ENCODE data around the gene KLHL24. TPM values are rescaled to one million over a fixed set of nuclear protein-coding genes. Genes with fewer than 3 reads are reported as not detected.

The KLHL24 gene
- total RNA-seq, 4 donors from 2014 or later, result 68.2 to 159 (median 128) TPM

DNA sequence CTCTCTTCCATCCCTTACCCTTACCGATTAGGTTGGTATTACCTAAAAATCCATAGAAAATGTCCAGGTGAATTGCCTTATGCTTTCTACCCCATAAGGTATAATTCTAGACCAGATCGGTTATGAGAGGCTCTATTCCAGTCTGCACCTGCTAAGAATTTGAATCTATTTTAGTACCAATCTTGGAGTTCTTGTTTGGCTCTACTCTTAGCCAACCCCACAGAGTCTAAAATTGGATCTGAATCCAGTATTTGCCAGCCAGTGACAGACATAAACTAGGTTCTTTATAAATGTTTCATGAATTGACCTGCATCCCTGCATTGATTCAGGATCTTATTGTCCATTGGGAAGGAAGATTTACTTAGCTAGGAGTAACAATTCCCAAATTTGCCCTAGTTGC lies 6.5 kb downstream of the KLHL24 start:
- TF ChIP-seq, protein P1, sequence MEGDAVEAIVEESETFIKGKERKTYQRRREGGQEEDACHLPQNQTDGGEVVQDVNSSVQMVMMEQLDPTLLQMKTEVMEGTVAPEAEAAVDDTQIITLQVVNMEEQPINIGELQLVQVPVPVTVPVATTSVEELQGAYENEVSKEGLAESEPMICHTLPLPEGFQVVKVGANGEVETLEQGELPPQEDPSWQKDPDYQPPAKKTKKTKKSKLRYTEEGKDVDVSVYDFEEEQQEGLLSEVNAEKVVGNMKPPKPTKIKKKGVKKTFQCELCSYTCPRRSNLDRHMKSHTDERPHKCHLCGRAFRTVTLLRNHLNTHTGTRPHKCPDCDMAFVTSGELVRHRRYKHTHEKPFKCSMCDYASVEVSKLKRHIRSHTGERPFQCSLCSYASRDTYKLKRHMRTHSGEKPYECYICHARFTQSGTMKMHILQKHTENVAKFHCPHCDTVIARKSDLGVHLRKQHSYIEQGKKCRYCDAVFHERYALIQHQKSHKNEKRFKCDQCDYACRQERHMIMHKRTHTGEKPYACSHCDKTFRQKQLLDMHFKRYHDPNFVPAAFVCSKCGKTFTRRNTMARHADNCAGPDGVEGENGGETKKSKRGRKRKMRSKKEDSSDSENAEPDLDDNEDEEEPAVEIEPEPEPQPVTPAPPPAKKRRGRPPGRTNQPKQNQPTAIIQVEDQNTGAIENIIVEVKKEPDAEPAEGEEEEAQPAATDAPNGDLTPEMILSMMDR (IDR thresholded peaks at IDR 0.05; ENCODE audit: low read depth), result no peak

DNA sequence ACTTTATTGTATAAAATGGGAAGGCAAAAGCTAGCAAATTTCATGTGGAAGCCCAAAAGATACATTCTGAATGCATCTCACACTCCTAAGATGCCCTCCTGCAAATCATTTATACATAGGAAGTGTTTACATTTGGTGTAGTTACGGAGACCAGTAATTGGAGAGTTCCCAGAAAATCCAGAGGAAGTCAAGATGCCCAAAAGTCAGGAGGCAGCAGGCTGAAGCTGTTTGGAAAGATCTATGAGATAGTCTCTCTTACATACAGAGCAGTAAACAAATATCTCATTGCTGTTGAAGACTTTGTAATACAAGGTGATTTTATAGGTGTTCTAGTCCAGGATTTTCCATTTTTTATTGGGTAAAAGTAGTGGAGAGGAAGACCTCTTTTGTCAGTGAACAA lies 8.8 kb downstream of the KLHL24 start:
- TF ChIP-seq, protein P1 (IDR thresholded peaks at IDR 0.05; ENCODE audit: low read depth), result no peak

DNA sequence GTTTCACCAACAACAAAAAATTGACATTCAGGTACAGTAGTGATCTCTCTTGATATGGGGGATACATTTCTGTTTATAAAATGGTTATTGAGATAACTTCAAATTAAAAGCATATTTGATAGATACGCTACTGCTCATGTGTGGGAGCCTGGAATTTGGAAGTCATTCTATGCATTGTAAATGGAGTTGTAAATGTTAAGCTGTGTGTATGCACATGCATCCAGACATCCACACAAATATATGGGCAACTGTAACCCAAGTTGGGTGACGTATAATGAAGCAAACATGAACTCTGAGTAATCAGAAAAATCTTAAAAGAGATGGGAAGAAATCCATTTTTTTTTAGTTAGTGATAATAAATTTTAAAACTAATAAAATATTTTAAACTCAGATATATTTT lies 9.8 kb downstream of the KLHL24 start:
- TF ChIP-seq, protein P1 (IDR thresholded peaks at IDR 0.05; ENCODE audit: low read depth), result no peak

DNA sequence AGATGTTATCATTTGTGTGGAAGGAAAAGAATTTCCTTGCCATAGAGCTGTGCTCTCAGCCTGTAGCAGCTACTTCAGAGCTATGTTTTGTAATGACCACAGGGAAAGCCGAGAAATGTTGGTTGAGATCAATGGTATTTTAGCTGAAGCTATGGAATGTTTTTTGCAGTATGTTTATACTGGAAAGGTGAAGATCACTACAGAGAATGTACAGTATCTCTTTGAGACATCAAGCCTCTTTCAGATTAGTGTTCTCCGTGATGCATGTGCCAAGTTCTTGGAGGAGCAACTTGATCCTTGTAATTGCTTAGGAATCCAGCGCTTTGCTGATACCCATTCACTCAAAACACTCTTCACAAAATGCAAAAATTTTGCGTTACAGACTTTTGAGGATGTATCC lies 15.1 kb downstream of the KLHL24 start:
- TF ChIP-seq, protein P1 (IDR thresholded peaks at IDR 0.05; ENCODE audit: low read depth), result no peak

DNA sequence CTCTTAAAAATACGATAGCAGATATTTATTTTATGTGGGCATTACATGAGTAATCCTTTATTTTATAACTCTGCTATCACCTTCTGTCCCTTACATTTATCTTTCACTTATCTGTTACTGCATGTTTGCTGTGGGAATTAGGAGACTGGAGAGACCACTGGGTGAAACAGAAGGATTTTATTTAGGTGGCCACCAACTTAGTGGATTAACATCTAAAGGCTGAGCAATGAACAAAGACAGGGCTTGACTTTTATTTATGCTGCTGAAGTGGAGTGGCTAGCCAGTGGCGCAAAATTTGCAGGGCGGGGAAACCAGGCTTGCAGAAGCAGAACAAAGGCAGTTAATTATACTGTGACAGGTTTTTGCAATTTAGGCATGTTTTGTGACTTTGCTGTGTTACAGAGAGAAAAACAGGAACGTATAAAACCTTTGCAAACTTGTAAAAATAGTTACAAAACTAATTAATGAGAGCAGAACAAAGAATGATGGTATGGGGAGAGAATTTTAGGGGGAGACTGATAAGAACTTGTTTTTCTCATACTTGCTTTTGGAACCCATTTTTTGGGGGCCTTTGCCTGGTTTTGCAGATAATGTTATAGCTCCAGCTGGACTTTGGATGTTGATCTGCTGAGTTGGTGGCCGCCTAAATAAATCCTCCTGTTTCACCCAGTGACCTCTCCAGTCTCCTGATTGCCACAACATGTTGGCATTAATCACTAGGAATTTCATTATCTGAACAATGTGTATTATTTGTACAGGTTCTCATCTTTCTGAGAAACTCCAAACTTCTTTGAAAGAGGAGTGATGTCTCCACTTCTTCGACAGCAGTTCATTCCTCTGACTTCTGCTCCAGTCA lies 18.0 kb downstream of the KLHL24 start:
- TF ChIP-seq, protein P1 (IDR thresholded peaks at IDR 0.05; ENCODE audit: low read depth), result no peak

DNA sequence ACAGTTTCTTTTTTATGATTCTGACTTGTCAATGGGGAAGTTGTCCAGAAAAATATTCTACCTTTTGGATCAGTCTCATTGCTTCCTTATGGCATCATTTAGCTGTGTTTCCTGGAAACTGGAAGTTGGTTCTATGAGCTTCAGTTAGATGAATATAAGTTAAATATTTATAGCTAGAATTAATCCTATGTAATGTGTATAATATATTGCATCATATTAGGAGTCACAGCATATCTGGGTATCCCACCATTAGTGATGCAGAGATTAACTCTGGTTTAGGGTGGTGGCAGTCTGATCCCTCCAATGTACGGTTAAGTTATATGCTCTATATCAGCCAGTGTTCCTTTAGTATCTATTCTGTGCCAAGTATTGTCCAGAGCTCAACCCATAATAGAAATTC lies 19.3 kb downstream of the KLHL24 start:
- TF ChIP-seq, protein P1 (IDR thresholded peaks at IDR 0.05; ENCODE audit: low read depth), result no peak

DNA sequence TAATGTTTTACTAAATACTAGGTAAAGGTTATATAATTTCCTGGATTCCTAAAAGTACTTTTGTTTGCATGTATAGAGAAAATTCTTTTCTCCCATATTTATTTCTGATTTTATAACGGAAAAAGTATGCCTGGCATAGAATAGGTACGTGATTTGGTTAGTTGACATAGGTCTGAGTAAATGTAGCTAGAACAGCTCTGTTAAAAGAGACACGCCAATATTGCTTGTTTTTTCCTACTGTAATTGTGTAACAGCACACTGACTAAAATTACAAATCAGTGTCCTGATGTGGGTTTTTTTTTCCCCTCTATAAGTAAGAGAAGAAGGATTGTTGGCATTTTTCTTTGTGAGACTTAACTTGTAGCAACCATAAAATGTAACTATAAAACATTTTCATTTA lies 26.7 kb downstream of the KLHL24 start:
- TF ChIP-seq, protein P1 (IDR thresholded peaks at IDR 0.05; ENCODE audit: low read depth), result no peak
